Upper lobe of left lung (tissue), 4 donors: Measurements from ENCODE around the gene CAST.

Experiments used
- CTCF ChIP-seq, 6 experiments: fragments of 450-650 bp in 4 of 6; fragments of 200-600 bp in 2 of 6; sonication (generic) in 2 of 6; IDR thresholded peaks; one replicate each; pipeline ENCODE4 v1.5.1; 2016 to 2019; ENCODE audit warnings: antibody characterized with exemption in 6 of 6
- EP300 ChIP-seq, 4 donors: sonication (generic); formaldehyde crosslinking; IDR thresholded peaks; one replicate each; pipeline ENCODE4 v1.5.1; 2017; ENCODE audit warnings: antibody characterized with exemption in 4 of 4, control low read depth in 2 of 4
- POLR2A ChIP-seq, 4 donors: fragments of 450-650 bp; IDR thresholded peaks; one replicate each; pipeline ENCODE4 v1.5.1; 2016 to 2017; ENCODE audit warnings: antibody characterized with exemption in 4 of 4, mild to moderate bottlenecking in 2 of 4
- POLR2AphosphoS5 ChIP-seq, 2 donors: sonication (generic); formaldehyde crosslinking; IDR thresholded peaks; one replicate each; pipeline ENCODE4 v1.5.1; 2017; ENCODE audit warnings: antibody characterized with exemption in 2 of 2

- TF ChIP-seq POLR2A (IDR thresholded peaks at IDR 0.05) (no peak), EP300 (IDR thresholded peaks at IDR 0.05) (no peak), CTCF (IDR thresholded peaks at IDR 0.05) (no peak), POLR2AphosphoS5 (IDR thresholded peaks at IDR 0.05) (no peak)
Observed at GRCh38 chr5:96657068-96657467, 5.1 kb upstream of the CAST start.
